ENCODE results near the gene GSTT4.

GSTT4 gene

GRCh38 chr22:24021304-24021703 lies 16.1 kb upstream of the GSTT4 start:
- no peaks in the 10 kb centered on the region for H3K27me3 ChIP-seq (ENCODE audit: insufficient read depth, low read length, poor library complexity)

GRCh38 chr22:24016156-24016555 lies 10.9 kb upstream of the GSTT4 start:
- no peak for TF ChIP-seq EZH2 (IDR thresholded peaks at IDR 0.05; ENCODE audit: borderline replicate concordance, low read depth, low read length, severe bottlenecking)
- no peak for TF ChIP-seq CTCF (IDR thresholded peaks at IDR 0.05; ENCODE audit: borderline replicate concordance, extremely low read depth, low read length, poor library complexity, severe bottlenecking)
- Histone ChIP-seq H3K4me1 (ENCODE audit: insufficient read depth, low read length) (peaks cover 20% of the 10 kb centered on the region), H3K4me2 (ENCODE audit: insufficient read depth, low read length) (no peak overlapping the region), H3K4me3 (ENCODE audit: low read depth in 1 of 2, low read length in 2 of 2) (no peak overlapping the region), H3K9ac (ENCODE audit: low read depth, low read length) (no peak overlapping the region), H3K9me3 (ENCODE audit: insufficient read depth, low read length, severe bottlenecking) (no peaks in the 10 kb centered on the region), H3K79me2 (ENCODE audit: insufficient read depth, low read length) (peaks cover 94% of the 10 kb centered on the region), H2AFZ (ENCODE audit: low read depth, low read length) (no peak overlapping the region), H4K20me1 (ENCODE audit: insufficient read depth, low read length) (no peaks in the 10 kb centered on the region; the same call in 1 of the 2 replicates), H3K27me3 (ENCODE audit: insufficient read depth, low read length, poor library complexity) (no peaks in the 10 kb centered on the region), H3K36me3 (ENCODE audit: insufficient read depth, low read length) (peaks cover 9% of the 10 kb centered on the region; the same call in 1 of the 2 replicates), H3K27ac (ENCODE audit: low read length) (no peak overlapping the region)
- no peak for DNase-seq
- no peak for ATAC-seq (ENCODE audit: insufficient read depth, low read depth)

More at GRCh38 chr22:24021304-24021703, 16.1 kb upstream of the GSTT4 start:
- H3K4me1 ChIP-seq (ENCODE audit: insufficient read depth, low read length) = no peaks in the 10 kb centered on the region
- no peak for DNase-seq
- no peak overlapping the region for H3K4me2 ChIP-seq (ENCODE audit: insufficient read depth, low read length)
- TF ChIP-seq CTCF (IDR thresholded peaks at IDR 0.05; ENCODE audit: borderline replicate concordance, extremely low read depth, low read length, poor library complexity, severe bottlenecking) = no peak
- TF ChIP-seq EZH2 (IDR thresholded peaks at IDR 0.05; ENCODE audit: borderline replicate concordance, low read depth, low read length, severe bottlenecking) = no peak
- H3K27ac ChIP-seq (ENCODE audit: low read length) = no peak overlapping the region
- peaks cover 20% of the 10 kb centered on the region; the same call in 1 of the 2 replicates for H3K36me3 ChIP-seq (ENCODE audit: insufficient read depth, low read length)
- no peak for ATAC-seq (ENCODE audit: insufficient read depth, low read depth)
- no peaks in the 10 kb centered on the region for H3K9me3 ChIP-seq (ENCODE audit: insufficient read depth, low read length, severe bottlenecking)
- H2AFZ ChIP-seq (ENCODE audit: low read depth, low read length) = no peak overlapping the region
- H4K20me1 ChIP-seq (ENCODE audit: insufficient read depth, low read length) = peaks cover 11% of the 10 kb centered on the region; the same call in 1 of the 2 replicates
- no peak overlapping the region for H3K9ac ChIP-seq (ENCODE audit: low read depth, low read length)
- H3K4me3 ChIP-seq (ENCODE audit: low read depth in 1 of 2, low read length in 2 of 2) = no peak overlapping the region
- H3K79me2 ChIP-seq (ENCODE audit: insufficient read depth, low read length) = peaks cover 94% of the 10 kb centered on the region

- Histone ChIP-seq H3K4me3 (ENCODE audit: low read depth in 1 of 2, low read length in 2 of 2) (peak overlapping the region; percentile 40 to 78; a peak in 3 of 4 replicates), H3K4me2 (ENCODE audit: insufficient read depth, low read length) (peak overlapping the region; percentile 77), H3K36me3 (ENCODE audit: insufficient read depth, low read length) (no peaks in the 10 kb centered on the region), H3K4me1 (ENCODE audit: insufficient read depth, low read length) (peaks cover 27% of the 10 kb centered on the region), H3K27ac (ENCODE audit: low read length) (peak overlapping the region; percentile 74), H3K9ac (ENCODE audit: low read depth, low read length) (peak overlapping the region; percentile 70), H4K20me1 (ENCODE audit: insufficient read depth, low read length) (no peaks in the 10 kb centered on the region; the same call in 1 of the 2 replicates), H3K79me2 (ENCODE audit: insufficient read depth, low read length) (peaks cover 54% of the 10 kb centered on the region), H3K9me3 (ENCODE audit: insufficient read depth, low read length, severe bottlenecking) (peaks cover 3% of the 10 kb centered on the region), H3K27me3 (ENCODE audit: insufficient read depth, low read length, poor library complexity) (no peaks in the 10 kb centered on the region), H2AFZ (ENCODE audit: low read depth, low read length) (peak overlapping the region; percentile 95)
- ATAC-seq (ENCODE audit: insufficient read depth, low read depth) (no peak), DNase-seq (no peak)
- TF ChIP-seq CTCF (IDR thresholded peaks at IDR 0.05; ENCODE audit: borderline replicate concordance, extremely low read depth, low read length, poor library complexity, severe bottlenecking) (no peak), EZH2 (IDR thresholded peaks at IDR 0.05; ENCODE audit: borderline replicate concordance, low read depth, low read length, severe bottlenecking) (no peak)
Measured at GRCh38 chr22:24011735-24012068, 6.4 kb upstream of the GSTT4 start.

GRCh38 chr22:24010018-24010391 lies 4.8 kb upstream of the GSTT4 start:
- Histone ChIP-seq H3K4me1 (ENCODE audit: insufficient read depth, low read length) (peaks cover 27% of the 10 kb centered on the region), H3K4me3 (ENCODE audit: low read depth in 1 of 2, low read length in 2 of 2) (no peak overlapping the region), H3K27ac (ENCODE audit: low read length) (no peak overlapping the region), H3K9ac (ENCODE audit: low read depth, low read length) (no peak overlapping the region), H4K20me1 (ENCODE audit: insufficient read depth, low read length) (no peaks in the 10 kb centered on the region; the same call in 1 of the 2 replicates), H3K4me2 (ENCODE audit: insufficient read depth, low read length) (no peak overlapping the region), H3K36me3 (ENCODE audit: insufficient read depth, low read length) (no peaks in the 10 kb centered on the region), H3K27me3 (ENCODE audit: insufficient read depth, low read length, poor library complexity) (no peaks in the 10 kb centered on the region), H3K79me2 (ENCODE audit: insufficient read depth, low read length) (peaks cover 39% of the 10 kb centered on the region), H2AFZ (ENCODE audit: low read depth, low read length) (peak overlapping the region; percentile 95), H3K9me3 (ENCODE audit: insufficient read depth, low read length, severe bottlenecking) (peaks cover 3% of the 10 kb centered on the region)
- TF ChIP-seq CTCF (IDR thresholded peaks at IDR 0.05; ENCODE audit: borderline replicate concordance, extremely low read depth, low read length, poor library complexity, severe bottlenecking) = no peak
- TF ChIP-seq EZH2 (IDR thresholded peaks at IDR 0.05; ENCODE audit: borderline replicate concordance, low read depth, low read length, severe bottlenecking) = no peak
- DNase-seq = no peak
- no peak for ATAC-seq (ENCODE audit: insufficient read depth, low read depth)
